Measurements from ENCODE around the gene BPNT1.

DNA sequence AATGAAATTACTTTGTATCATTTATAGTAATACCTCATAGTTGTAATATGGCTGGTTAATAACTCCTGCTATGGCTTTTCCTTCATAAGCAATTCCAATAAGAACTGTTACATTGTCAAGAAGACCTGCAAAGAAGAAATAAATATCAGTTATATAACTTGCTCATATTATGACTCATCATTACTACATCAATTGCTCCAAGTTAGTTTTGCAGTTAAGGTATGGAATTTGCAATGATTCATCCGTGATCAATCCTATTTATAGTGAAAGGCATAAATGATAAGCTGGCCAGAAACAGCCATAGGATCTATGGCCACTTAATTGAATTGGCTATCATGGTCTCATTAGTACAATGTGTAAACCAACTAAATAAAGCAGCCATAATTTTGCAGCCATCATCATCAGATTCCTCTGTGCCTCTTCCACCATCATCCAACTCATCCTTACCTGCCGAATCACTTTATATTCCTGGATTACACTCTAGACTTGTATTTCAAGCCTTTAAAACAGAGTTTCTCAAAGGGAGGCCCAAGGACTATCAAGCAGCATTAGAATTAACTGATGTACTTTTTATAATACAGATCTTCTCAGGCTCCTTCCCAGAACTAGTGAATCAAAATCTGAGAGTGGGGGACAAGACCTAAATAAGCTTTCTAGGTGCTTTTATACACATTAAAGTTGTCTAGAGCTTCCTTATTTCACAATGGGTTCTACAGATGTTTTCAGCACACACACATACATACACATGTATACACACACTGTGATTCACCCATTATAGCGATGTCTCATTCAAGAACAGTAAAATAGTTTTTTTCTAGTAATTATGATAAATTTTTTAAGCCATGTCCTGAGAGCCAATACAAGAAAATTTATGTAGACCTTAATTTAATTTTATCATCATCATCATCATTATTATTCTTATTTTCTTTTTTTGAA is 22.1 kb downstream of the BPNT1 start:
- TF ChIP-seq, protein P1, sequence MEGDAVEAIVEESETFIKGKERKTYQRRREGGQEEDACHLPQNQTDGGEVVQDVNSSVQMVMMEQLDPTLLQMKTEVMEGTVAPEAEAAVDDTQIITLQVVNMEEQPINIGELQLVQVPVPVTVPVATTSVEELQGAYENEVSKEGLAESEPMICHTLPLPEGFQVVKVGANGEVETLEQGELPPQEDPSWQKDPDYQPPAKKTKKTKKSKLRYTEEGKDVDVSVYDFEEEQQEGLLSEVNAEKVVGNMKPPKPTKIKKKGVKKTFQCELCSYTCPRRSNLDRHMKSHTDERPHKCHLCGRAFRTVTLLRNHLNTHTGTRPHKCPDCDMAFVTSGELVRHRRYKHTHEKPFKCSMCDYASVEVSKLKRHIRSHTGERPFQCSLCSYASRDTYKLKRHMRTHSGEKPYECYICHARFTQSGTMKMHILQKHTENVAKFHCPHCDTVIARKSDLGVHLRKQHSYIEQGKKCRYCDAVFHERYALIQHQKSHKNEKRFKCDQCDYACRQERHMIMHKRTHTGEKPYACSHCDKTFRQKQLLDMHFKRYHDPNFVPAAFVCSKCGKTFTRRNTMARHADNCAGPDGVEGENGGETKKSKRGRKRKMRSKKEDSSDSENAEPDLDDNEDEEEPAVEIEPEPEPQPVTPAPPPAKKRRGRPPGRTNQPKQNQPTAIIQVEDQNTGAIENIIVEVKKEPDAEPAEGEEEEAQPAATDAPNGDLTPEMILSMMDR (conservative IDR thresholded peaks at IDR 0.05; ENCODE audit: low read length), result no peak
- TF ChIP-seq EZH2phosphoT487 (IDR thresholded peaks at IDR 0.05; ENCODE audit: borderline replicate concordance, low read depth, low read length), result no peak

All from OCI-LY7 (cell line).